HUES48 (cell line): ENCODE measurements around the gene TGFBI.

Source experiments
- H3K27ac ChIP-seq: one replicate; pipeline ENCODE4 v1.7.0; 2013; ENCODE audit warnings: low read depth, low read length, inconsistent platforms
- H3K27me3 ChIP-seq: 2 replicates; pipeline ENCODE4 v1.6.1; 2013; ENCODE audit warnings: mild to moderate bottlenecking, low read length; ENCODE audit not compliant: control insufficient read depth, insufficient read depth
- H3K36me3 ChIP-seq: 2 replicates; pipeline ENCODE4 v1.6.1; 2013; ENCODE audit warnings: low read length; ENCODE audit not compliant: control insufficient read depth, insufficient read depth
- H3K4me1 ChIP-seq: 2 replicates; pipeline ENCODE4 v1.6.1; 2013; ENCODE audit warnings: mild to moderate bottlenecking, low read length; ENCODE audit not compliant: control insufficient read depth, insufficient read depth
- H3K4me3 ChIP-seq: 2 replicates; pipeline ENCODE4 v1.5.1; 2013; ENCODE audit warnings: mild to moderate bottlenecking, low read depth, low read length
- H3K9ac ChIP-seq: 2 replicates; pipeline ENCODE4 v1.6.1; 2013; ENCODE audit warnings: mild to moderate bottlenecking, low read depth, low read length, moderate library complexity
- H3K9me3 ChIP-seq: 2 replicates; pipeline ENCODE4 v1.6.1; 2013; ENCODE audit warnings: low read length; ENCODE audit not compliant: control insufficient read depth, insufficient read depth

Gene TGFBI

GRCh38 chr5:136027311-136027710 is 1.5 kb upstream of the TGFBI start:
- Histone ChIP-seq H3K36me3 (no peaks in the 10 kb centered on the region), H3K4me1 (peaks cover 4% of the 10 kb centered on the region; the same call in 1 of the 2 replicates), H3K27me3 (peaks cover 56% of the 10 kb centered on the region), H3K9me3 (no peaks in the 10 kb centered on the region), H3K9ac (no peak overlapping the region), H3K27ac (no peak overlapping the region), H3K4me3 (no peak overlapping the region)

- no peak overlapping the region for H3K9ac ChIP-seq
- no peak overlapping the region for H3K27ac ChIP-seq
- no peaks in the 10 kb centered on the region for H3K36me3 ChIP-seq
- H3K4me3 ChIP-seq, result peak overlapping the region; percentile 75
- peaks cover 56% of the 10 kb centered on the region for H3K27me3 ChIP-seq
- peaks cover 4% of the 10 kb centered on the region; the same call in 1 of the 2 replicates for H3K4me1 ChIP-seq
- H3K9me3 ChIP-seq, result no peaks in the 10 kb centered on the region
These were observed 698 bp upstream of the TGFBI start for GRCh38 chr5:136028090-136028489.

- no peak overlapping the region for H3K9ac ChIP-seq
- no peaks in the 10 kb centered on the region for H3K36me3 ChIP-seq
- H3K27me3 ChIP-seq, result peaks cover 56% of the 10 kb centered on the region
- no peak overlapping the region for H3K27ac ChIP-seq
- no peak overlapping the region; the same call in 1 of the 2 replicates for H3K4me3 ChIP-seq
- no peaks in the 10 kb centered on the region for H3K9me3 ChIP-seq
- peaks cover 4% of the 10 kb centered on the region; the same call in 1 of the 2 replicates for H3K4me1 ChIP-seq
These were observed 1.5 kb downstream of the TGFBI start for GRCh38 chr5:136030252-136030651.

- H3K4me1 ChIP-seq, result peaks cover 4% of the 10 kb centered on the region; the same call in 1 of the 2 replicates
- no peaks in the 10 kb centered on the region for H3K36me3 ChIP-seq
- peaks cover 56% of the 10 kb centered on the region for H3K27me3 ChIP-seq
- H3K4me3 ChIP-seq, result no peak overlapping the region
- no peak overlapping the region for H3K9ac ChIP-seq
- H3K27ac ChIP-seq, result no peak overlapping the region
- H3K9me3 ChIP-seq, result no peaks in the 10 kb centered on the region
These were observed 2.3 kb downstream of the TGFBI start for GRCh38 chr5:136030956-136031611.

GRCh38 chr5:136031711-136032110 is 2.9 kb downstream of the TGFBI start:
- Histone ChIP-seq H3K4me3 (no peak overlapping the region), H3K36me3 (no peaks in the 10 kb centered on the region), H3K4me1 (peaks cover 4% of the 10 kb centered on the region; the same call in 1 of the 2 replicates), H3K27ac (no peak overlapping the region), H3K9me3 (no peaks in the 10 kb centered on the region), H3K9ac (no peak overlapping the region), H3K27me3 (peaks cover 50% of the 10 kb centered on the region)

- no peak overlapping the region for H3K27ac ChIP-seq
- H3K4me3 ChIP-seq, result no peak overlapping the region
- H3K27me3 ChIP-seq, result peaks cover 42% of the 10 kb centered on the region
- no peaks in the 10 kb centered on the region for H3K9me3 ChIP-seq
- H3K36me3 ChIP-seq, result no peaks in the 10 kb centered on the region
- H3K9ac ChIP-seq, result no peak overlapping the region
- H3K4me1 ChIP-seq, result peaks cover 4% of the 10 kb centered on the region; the same call in 1 of the 2 replicates
These were observed 3.8 kb downstream of the TGFBI start for GRCh38 chr5:136032564-136032963.

DNA sequence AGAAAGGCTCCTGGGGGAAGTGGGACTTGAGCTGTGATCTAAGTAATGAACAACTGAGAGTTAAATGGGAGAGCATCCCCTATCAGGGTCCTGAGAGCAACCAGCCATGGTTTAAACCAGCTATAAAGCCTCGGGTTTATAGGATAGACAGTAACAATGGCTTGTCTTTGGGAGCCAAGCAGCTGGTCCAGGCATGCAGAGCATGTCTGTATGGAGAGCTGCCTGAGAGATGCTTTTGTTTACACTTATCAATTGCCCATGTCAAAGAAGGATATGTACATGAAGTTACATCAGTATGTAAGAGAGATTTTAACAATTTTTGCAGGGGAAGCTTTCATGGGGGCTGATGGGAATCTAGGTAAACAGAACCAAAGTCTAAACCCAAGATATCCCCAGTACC is 4.4 kb downstream of the TGFBI start:
- peaks cover 3% of the 10 kb centered on the region; the same call in 1 of the 2 replicates for H3K4me1 ChIP-seq
- H3K27me3 ChIP-seq, result peaks cover 35% of the 10 kb centered on the region
- no peaks in the 10 kb centered on the region for H3K36me3 ChIP-seq
- no peak overlapping the region for H3K27ac ChIP-seq
- H3K4me3 ChIP-seq, result no peak overlapping the region
- H3K9me3 ChIP-seq, result no peaks in the 10 kb centered on the region
- H3K9ac ChIP-seq, result no peak overlapping the region

DNA sequence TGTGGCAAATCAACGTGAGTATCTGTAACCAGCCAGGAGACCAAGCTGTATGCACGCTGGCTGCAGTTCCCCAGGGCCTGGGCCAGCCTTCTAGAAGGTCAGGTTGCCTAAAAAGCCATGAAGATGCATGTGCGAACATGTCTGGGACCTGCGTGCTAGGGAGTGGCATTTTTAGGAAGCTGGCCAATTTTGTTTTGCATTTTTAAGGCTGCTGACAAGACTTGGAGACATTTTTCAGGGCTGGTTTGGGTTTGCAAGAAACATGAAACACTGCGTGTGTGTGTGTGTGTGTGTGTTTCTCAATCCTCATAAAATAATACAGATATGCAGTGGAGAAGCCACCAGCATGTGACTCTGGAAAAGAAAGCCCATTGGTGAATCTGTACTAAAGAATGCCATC is 5.1 kb downstream of the TGFBI start:
- H3K27me3 ChIP-seq, result peaks cover 29% of the 10 kb centered on the region
- H3K9ac ChIP-seq, result no peak overlapping the region
- H3K36me3 ChIP-seq, result no peaks in the 10 kb centered on the region
- no peak overlapping the region for H3K4me3 ChIP-seq
- no peaks in the 10 kb centered on the region for H3K9me3 ChIP-seq
- H3K4me1 ChIP-seq, result no peaks in the 10 kb centered on the region; the same call in 1 of the 2 replicates
- no peak overlapping the region for H3K27ac ChIP-seq

GRCh38 chr5:136034492-136034891 is 5.7 kb downstream of the TGFBI start:
- Histone ChIP-seq H3K4me1 (no peaks in the 10 kb centered on the region; the same call in 1 of the 2 replicates), H3K36me3 (no peaks in the 10 kb centered on the region), H3K9ac (no peak overlapping the region), H3K27ac (no peak overlapping the region), H3K9me3 (no peaks in the 10 kb centered on the region), H3K4me3 (no peak overlapping the region), H3K27me3 (peaks cover 22% of the 10 kb centered on the region)

DNA sequence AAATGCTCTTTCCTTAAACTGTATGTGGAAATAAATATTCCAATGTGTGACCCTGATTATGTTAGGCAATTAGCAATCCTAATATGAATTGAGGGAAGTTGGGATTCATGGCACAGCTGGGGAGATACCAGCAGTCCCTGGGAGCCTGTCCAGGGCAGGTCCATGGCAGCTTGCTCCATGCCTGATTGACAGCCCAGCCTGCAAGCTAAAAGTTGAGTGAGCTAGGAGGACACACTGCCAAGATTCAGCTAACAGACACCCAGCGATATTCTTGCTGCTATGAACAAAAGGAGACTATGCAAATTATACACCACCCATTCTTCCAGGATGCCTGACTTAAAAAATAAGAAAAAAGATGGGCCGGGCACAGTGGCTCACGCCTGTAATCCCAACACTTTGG is 6.2 kb downstream of the TGFBI start:
- Histone ChIP-seq H3K4me1 (no peaks in the 10 kb centered on the region), H3K4me3 (no peak overlapping the region), H3K27ac (no peak overlapping the region), H3K27me3 (peaks cover 17% of the 10 kb centered on the region), H3K9ac (no peak overlapping the region), H3K36me3 (no peaks in the 10 kb centered on the region), H3K9me3 (no peaks in the 10 kb centered on the region)

DNA sequence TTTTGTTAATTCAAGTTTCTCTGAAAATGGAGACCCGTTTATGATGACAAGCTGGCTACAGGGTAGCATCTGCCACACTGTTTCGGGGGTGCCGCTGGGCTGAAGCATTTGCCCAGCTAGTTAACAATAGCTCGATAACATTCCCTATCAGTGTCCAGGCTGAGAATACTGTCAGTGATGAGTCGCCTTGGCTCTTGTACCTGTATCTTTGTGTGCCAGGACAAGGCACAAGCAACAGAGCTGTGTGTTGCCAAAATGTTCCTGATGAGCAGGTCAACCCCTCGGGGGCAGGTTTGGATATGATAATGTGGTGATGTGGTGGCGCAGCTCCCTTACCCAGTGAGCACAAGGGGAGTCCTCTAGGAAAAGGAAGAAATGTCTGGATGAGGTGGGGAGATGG is 7.0 kb downstream of the TGFBI start:
- Histone ChIP-seq H3K9me3 (no peaks in the 10 kb centered on the region), H3K4me3 (no peak overlapping the region), H3K4me1 (no peaks in the 10 kb centered on the region), H3K36me3 (no peaks in the 10 kb centered on the region), H3K27me3 (peaks cover 9% of the 10 kb centered on the region), H3K27ac (no peak overlapping the region), H3K9ac (no peak overlapping the region)
